HG03066 (cell line): ENCODE measurements around the gene C16orf54.
"Not testable (repeated sequence)": the region's sequence is repeated elsewhere in the genome, so short reads cannot be mapped to it uniquely, and the experiment has no call there.

Source experiments
- ATAC-seq: cut with Tn5 transposase; IDR thresholded peaks from one replicate; pipeline ENCODE4 v1.9.1; 2021; ENCODE audit warnings: low read depth; ENCODE audit not compliant: unreplicated experiment

C16orf54 gene

DNA sequence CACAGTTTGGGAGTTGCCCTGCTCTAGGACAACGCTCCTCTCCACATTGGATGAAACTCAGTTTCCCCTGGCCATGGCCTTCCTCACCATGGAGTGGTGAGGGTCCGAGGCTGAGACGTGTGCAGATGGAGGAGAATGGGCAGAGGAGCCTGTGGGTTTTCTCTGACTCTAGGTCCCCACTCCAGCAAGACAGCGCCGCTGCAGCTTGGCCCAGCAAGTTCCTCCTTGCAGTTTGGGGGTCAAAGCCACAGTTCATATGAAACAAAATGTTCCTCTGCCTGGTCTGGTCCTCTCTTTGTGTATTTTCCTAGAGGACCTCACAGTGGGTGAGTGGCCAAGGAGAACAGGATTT, 2.3 kb downstream of the C16orf54 start:
- ATAC-seq: no peak

DNA sequence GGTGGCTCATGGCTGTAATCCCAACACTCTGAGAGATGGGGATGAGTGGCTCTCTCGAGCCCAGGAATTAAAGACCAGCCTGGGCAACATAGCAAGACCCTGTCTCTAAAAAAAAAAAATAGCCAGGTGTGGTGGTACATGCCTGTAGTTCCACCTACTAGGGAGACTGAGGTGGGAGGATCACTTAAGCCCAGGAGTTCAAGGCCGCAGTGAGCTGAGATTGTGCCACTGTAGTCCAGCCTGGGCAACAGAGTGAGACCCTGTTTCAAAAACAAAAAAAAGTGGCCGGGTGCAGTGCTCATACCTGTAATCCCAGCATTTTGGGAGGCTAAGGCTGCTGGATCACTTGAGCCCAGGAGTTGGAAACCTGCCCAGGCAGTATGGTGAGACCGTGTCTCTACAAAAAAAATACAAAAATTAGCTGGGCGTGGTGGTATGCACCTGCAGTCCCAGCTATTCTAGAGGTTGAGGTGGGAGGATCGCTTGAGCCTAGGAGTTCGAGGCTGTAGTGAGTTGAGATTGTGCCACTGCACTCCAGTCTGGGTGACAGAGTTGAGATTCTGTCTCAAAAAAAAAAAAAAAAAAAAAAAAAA, 3.0 kb downstream of the C16orf54 start:
- ATAC-seq: no peak

GRCh38 chr16:29740630-29741015, 5.2 kb downstream of the C16orf54 start:
- ATAC-seq: not testable (repeated sequence)

GRCh38 chr16:29739927-29740629, 5.7 kb downstream of the C16orf54 start:
- ATAC-seq: not testable (repeated sequence)

DNA sequence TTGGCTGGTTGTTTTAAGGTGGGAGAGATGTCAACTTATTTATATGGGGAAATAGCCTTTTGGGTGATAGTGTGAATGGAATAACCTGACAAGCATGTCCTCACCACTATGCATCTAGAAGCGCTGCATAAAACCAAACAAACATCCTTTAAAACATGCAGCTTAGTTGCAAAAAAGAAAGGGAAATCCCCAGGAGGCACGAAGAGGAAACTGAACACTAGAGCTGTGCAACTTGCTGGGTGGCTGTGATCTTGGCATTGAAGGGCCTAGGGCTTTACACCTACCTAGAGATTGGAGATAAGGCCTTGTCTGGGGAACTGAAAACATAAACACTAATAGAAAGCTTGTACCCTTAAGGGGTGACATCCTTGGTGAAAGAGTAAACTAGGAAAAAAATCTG, 7.3 kb downstream of the C16orf54 start:
- ATAC-seq: no peak

GRCh38 chr16:29737713-29738112, 8.1 kb downstream of the C16orf54 start:
- no peak for ATAC-seq

GRCh38 chr16:29736764-29737163, 9.0 kb downstream of the C16orf54 start:
- no peak for ATAC-seq

- no peak for ATAC-seq
Observed at GRCh38 chr16:29736112-29736511, 9.7 kb downstream of the C16orf54 start.

DNA sequence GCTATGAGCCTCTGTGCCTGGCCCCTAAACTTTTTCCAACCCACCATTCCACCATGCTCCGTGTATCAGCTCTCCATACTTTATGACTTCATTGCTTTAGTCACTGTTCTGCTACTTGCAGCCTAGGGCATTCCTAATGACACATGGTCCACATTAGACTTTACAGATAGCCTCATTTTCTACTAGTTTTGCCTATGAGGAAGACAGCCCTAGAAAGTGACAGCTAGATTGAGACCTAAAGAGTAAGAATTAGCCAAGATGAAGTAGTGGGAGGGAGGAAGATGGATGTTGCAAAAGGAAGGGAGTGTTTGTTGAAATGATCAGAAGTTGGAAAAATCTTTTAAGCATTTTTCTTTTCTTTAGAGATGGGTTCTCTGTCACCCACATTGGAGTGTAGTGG, 11.0 kb downstream of the C16orf54 start:
- ATAC-seq: no peak

DNA sequence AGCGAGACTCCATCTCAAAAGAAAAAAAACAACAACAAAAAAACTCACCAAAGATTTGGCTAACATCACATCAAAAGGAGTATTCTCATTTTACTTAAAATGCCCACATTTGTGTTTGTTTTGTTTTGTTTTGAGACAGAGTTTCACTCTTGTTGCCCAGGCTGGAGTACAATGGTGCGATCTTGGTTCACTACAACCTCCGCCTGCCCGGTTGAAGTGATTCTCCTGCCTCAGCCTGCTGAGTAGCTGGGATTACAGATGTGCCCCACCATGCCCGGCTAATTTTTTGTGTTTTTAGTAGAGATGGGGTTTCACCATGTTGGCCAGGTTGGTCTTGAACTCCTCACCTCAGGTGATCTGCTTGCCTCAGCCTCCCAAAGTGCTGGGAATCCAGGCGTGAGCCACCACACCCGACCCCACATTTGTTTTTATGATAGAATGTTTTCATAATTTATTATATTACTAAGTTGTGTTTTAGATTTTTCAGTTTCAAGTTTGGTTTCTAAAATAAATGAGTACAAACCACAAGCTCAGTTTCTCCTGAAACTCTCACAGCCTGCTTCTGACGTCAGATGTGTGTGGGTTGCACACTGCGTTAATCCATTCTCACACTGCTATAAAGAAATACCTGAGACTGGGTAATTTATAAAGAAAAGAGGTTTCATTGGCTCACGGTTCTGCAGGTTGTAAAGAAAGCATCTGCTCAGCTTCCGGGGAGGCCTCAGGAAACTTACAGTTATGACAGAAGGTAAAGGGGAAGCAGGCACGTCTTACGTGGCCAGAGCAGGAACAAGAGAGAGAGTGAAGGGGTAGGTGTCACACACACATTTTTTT, 13.8 kb downstream of the C16orf54 start:
- ATAC-seq: peak; percentile 61

DNA sequence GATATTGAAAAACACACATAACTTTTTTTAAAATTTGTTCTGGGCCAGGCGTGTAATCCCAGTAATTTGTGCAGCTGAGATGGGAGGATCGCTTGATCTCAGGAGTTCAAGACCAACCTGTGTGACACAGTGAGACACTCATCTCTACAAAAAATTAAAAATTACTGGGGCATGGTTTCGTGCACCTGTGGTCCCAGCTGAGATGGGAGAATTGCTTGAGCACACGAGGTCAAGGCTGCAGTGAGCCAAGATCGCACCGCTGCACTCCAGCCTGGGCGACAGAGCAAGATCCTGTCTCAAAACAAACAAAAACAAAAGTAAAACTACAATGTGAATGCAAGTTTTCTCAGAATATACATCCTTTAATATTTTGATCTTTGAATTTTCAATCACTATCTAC, 15.1 kb downstream of the C16orf54 start:
- ATAC-seq: no peak

GRCh38 chr16:29729116-29729521, 16.7 kb downstream of the C16orf54 start:
- ATAC-seq: no peak

DNA sequence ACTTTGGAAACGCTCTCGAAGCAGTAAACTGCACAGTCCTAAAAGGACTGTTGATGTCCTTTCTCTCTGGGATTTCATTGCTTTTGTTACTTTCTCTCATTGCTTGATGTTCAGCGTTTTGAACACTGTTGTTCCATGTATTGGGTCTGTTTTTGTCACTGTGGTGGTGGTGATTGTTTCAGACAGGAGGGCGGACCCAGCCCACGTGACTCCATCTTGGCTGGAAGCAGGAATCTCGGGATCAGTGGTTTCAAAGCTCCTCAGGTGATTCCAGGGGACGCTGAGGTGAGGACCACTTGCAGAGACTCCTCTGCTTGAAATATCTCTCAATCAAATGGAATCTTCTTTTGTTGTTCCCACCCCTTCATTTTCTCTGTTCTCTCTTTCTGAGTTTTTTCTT, 18.3 kb downstream of the C16orf54 start:
- ATAC-seq: no peak

- ATAC-seq: no peak
Observed at GRCh38 chr16:29726845-29727377, 18.9 kb downstream of the C16orf54 start.

- ATAC-seq: not testable (repeated sequence)
Observed at GRCh38 chr16:29721167-29721879, 24.5 kb downstream of the C16orf54 start.

DNA sequence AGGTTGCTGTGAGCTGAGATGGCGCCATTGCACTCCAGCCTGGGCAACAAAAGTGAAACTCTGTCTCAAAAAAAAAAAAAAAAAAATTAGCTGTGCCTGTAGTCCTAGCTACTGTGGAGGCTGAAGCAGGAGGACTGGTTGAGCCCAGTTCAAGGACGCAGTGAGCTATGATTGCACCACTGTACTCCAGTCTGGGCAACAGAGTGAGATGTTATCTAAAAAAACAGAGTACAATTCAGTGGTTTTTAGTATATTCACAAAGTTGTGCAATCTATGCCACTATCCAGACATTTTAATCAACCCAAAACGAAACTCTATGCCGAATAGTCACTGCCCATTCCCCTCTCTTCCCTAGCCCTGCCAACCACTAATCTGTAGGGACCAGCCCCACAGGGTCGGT, 25.1 kb downstream of the C16orf54 start:
- ATAC-seq: no peak

DNA sequence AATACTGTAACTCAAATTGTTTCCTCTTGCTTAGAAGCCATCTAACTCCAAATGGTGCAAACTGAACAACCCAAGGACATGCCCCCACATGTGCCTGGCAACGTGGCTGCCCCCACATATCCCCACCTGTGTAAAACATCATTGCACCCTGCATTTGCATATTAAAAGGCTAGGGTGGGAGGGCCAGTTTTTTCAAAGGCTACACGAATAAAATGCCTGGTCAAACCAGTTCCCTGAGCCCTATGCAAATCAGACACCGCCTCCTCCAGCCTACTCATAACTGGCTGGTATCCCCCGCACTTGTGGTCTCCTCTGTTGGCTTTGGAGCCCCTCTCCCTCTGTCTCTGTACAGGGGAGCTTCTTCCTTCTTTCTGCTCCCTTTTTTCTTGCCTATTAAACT, 26.7 kb downstream of the C16orf54 start:
- ATAC-seq: no peak

DNA sequence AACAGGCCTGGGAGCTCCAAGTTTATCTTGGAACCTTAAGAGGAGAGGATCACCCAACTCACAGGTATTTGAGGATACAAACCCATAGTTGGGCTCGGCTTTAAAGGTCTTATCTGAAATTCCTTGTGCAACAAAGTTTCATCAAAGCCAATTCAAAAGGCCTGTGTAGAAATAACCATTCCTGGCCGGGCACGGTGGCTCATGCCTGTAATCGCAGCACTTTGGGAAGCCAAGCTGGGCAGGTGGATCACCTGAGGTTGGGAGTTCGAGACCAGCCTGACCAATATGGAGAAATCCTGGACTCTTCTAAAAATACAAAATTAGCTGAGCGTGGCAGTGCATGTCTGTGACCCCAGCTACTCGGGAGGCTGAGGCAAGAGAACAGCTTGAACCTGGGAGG, 28.7 kb downstream of the C16orf54 start:
- ATAC-seq: no peak

DNA sequence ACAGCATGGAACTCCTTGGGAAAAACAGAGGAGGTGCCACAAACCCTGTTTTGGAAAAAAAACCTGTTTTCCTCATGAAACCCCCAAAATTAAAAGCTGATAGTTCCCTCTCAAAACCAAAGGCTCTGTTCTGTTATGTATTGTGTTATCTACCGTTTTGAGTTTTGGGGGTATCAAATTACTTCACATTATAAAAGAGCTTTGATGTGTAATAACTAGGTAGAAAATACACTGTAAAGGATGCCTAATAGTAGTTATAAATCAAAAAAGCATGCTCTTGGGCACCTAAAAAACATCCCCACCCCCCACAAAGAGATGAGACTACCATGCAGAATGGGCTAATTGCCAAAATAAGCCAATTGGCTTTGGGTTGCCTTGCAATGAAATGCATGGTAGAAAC, 30.8 kb downstream of the C16orf54 start:
- ATAC-seq: no peak

- ATAC-seq: no peak
Observed at GRCh38 chr16:29714396-29714795, 31.4 kb downstream of the C16orf54 start.

DNA sequence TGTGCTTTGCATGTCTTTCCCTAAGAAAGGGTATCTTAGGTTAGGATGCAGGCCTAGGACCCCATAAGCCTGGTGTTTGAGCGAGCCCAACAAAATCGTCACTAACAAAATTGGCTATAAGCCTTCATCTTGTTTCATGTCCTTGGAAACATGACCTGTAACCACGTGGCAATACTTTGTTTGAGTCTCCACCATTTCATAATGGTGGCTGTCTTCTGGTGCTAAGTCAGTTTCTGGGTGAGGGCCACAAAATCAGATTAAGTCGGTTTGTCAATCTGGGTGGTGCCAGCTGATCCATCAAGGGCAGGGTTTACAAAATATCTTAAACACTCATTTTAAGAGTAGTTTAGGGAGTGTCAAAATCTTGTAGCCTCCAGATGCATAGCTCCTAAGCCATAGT, 33.0 kb downstream of the C16orf54 start:
- no peak for ATAC-seq
